Osteocyte (in vitro differentiated cells): ENCODE measurements around the gene SLC26A1. TPM values are rescaled to one million over a fixed set of nuclear protein-coding genes. Genes with fewer than 3 reads are reported as not detected.

Experiments
- DNase-seq: peaks from one replicate; pipeline ENCODE4 v3.0.0; 2021; ENCODE audit warnings: mixed read lengths; ENCODE audit not compliant: unreplicated experiment; ENCODE audit errors: extremely low spot score
- H3K27ac Mint-ChIP-seq: one replicate; pipeline ENCODE4 v1.8.0; 2021; ENCODE audit warnings: mild to moderate bottlenecking, mixed read lengths; ENCODE audit not compliant: unreplicated experiment
- H3K27me3 Mint-ChIP-seq: one replicate; pipeline ENCODE4 v1.8.0; 2021; ENCODE audit warnings: mixed read lengths; ENCODE audit not compliant: unreplicated experiment
- H3K36me3 Mint-ChIP-seq: one replicate; pipeline ENCODE4 v1.8.0; 2021; ENCODE audit warnings: mixed read lengths; ENCODE audit not compliant: unreplicated experiment
- H3K4me1 Mint-ChIP-seq: one replicate; pipeline ENCODE4 v1.8.0; 2021; ENCODE audit warnings: mixed read lengths; ENCODE audit not compliant: unreplicated experiment
- H3K4me3 Mint-ChIP-seq: one replicate; pipeline ENCODE4 v1.8.0; 2021; ENCODE audit warnings: mild to moderate bottlenecking, moderate library complexity, mixed read lengths; ENCODE audit not compliant: unreplicated experiment
- H3K9me3 Mint-ChIP-seq: one replicate; pipeline ENCODE4 v1.8.0; 2021; ENCODE audit warnings: mixed read lengths; ENCODE audit not compliant: unreplicated experiment
- total RNA-seq: library from RNA; stranded (reverse); gene quantifications from 2 replicates; pipeline ENCODE4 v1.2.1, GENCODE V29; 2021
- TF ChIP-seq, protein P1 (sequence below): fragments of 200-600 bp; sonication (generic); IDR thresholded peaks from 2 replicates; pipeline ENCODE4 v1.5.0; 2021; ENCODE audit warnings: antibody characterized with exemption, mild to moderate bottlenecking, moderate library complexity

Gene SLC26A1
- total RNA-seq, 1 donor from 2014 or later = 0.83 TPM

GRCh38 chr4:954211-955020, 38.8 kb downstream of the SLC26A1 start:
- TF ChIP-seq, protein P1, sequence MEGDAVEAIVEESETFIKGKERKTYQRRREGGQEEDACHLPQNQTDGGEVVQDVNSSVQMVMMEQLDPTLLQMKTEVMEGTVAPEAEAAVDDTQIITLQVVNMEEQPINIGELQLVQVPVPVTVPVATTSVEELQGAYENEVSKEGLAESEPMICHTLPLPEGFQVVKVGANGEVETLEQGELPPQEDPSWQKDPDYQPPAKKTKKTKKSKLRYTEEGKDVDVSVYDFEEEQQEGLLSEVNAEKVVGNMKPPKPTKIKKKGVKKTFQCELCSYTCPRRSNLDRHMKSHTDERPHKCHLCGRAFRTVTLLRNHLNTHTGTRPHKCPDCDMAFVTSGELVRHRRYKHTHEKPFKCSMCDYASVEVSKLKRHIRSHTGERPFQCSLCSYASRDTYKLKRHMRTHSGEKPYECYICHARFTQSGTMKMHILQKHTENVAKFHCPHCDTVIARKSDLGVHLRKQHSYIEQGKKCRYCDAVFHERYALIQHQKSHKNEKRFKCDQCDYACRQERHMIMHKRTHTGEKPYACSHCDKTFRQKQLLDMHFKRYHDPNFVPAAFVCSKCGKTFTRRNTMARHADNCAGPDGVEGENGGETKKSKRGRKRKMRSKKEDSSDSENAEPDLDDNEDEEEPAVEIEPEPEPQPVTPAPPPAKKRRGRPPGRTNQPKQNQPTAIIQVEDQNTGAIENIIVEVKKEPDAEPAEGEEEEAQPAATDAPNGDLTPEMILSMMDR = no peak
- Mint-ChIP-seq H3K4me1 (no peaks in the 10 kb centered on the region), H3K27me3 (no peaks in the 10 kb centered on the region), H3K4me3 (no peak overlapping the region), H3K36me3 (peaks cover 8% of the 10 kb centered on the region), H3K27ac (no peak overlapping the region), H3K9me3 (no peaks in the 10 kb centered on the region)
- no peak for DNase-seq

- DNase-seq = no peak
- H3K36me3 Mint-ChIP-seq = peaks cover 8% of the 10 kb centered on the region
- no peaks in the 10 kb centered on the region for H3K4me1 Mint-ChIP-seq
- H3K27me3 Mint-ChIP-seq = no peaks in the 10 kb centered on the region
- TF ChIP-seq, protein P1 = no peak
- H3K4me3 Mint-ChIP-seq = no peak overlapping the region
- no peak overlapping the region for H3K27ac Mint-ChIP-seq
- H3K9me3 Mint-ChIP-seq = no peaks in the 10 kb centered on the region
Measured at GRCh38 chr4:953574-953915, 39.7 kb downstream of the SLC26A1 start.

DNA sequence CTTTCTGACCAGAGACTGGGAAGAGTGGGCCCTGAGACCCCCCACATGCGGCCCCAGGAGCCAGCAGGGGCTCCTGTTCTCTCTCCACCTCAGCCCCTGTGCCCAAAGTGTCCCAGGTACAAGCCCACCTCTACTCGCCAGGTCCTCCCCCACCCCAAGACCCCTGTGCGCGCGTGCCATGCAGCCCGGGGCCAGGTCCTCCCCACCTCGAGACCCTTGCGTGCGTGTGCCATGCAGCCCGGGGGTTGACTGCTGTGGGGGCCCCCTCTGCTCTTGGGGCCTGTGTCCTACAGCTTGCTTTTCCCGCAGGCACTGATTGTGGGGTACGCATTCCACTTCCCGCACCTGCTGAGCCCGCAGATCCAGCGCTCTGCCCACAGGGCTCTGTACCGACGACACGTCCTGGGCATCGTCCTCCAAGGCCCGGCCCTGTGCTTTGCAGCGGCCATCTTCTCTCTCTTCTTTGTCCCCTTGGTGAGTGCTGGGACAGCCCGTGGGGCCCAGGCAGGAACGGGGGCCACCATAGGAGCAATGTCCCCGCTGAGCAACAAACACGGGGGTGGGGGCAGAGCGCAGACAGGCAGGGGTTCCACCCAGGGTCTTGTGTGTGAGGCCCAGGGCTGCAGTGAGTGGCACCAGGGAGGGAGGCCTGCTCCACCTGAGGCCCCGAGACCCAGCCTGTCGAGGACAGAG, 40.2 kb downstream of the SLC26A1 start:
- Mint-ChIP-seq H3K9me3 (no peaks in the 10 kb centered on the region), H3K27ac (no peak overlapping the region), H3K36me3 (peaks cover 8% of the 10 kb centered on the region), H3K4me1 (no peaks in the 10 kb centered on the region), H3K4me3 (no peak overlapping the region), H3K27me3 (no peaks in the 10 kb centered on the region)
- DNase-seq = no peak
- TF ChIP-seq, protein P1 = no peak

GRCh38 chr4:951594-952468, 41.4 kb downstream of the SLC26A1 start:
- no peak for DNase-seq
- H3K4me1 Mint-ChIP-seq = no peaks in the 10 kb centered on the region
- no peaks in the 10 kb centered on the region for H3K9me3 Mint-ChIP-seq
- peaks cover 6% of the 10 kb centered on the region for H3K36me3 Mint-ChIP-seq
- H3K27me3 Mint-ChIP-seq = no peaks in the 10 kb centered on the region
- TF ChIP-seq, protein P1 = no peak
- no peak overlapping the region for H3K4me3 Mint-ChIP-seq
- H3K27ac Mint-ChIP-seq = no peak overlapping the region

DNA sequence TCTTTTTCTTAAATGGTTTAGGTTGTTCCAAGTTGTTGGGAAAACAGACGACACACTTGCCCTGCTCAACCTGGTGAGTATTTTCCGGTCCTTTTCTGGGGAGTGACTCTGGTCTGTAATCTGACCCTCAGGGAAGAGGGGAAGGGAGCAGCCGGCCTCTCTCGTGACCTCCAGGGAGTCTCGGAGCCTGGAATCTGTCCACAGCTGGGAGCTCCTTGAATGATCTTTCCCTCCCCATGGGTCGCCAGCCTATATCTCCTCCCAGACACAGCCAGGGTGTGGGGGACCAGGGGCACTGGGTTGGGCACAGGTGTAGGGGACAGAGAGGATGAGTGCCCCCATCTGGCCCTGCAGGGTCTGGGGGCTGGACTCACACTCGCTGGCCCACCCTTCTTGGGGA, 42.0 kb downstream of the SLC26A1 start:
- peaks cover 6% of the 10 kb centered on the region for H3K36me3 Mint-ChIP-seq
- H3K4me1 Mint-ChIP-seq = no peaks in the 10 kb centered on the region
- no peak overlapping the region for H3K4me3 Mint-ChIP-seq
- no peaks in the 10 kb centered on the region for H3K9me3 Mint-ChIP-seq
- no peaks in the 10 kb centered on the region for H3K27me3 Mint-ChIP-seq
- TF ChIP-seq, protein P1 = no peak
- no peak for DNase-seq
- H3K27ac Mint-ChIP-seq = no peak overlapping the region
